VCaP (cell line): Measurements from ENCODE around the gene PREX1.

Experiments
- H3K27ac ChIP-seq: fragments of 450-650 bp; 2 replicates; pipeline ENCODE4 v1.5.1; 2017
- CTCF ChIP-seq: fragments of 450-650 bp; conservative IDR thresholded peaks from 2 replicates; pipeline ENCODE4 v1.5.1; 2017; ENCODE audit warnings: mild to moderate bottlenecking, moderate library complexity

Gene PREX1

GRCh38 chr20:48644286-48644828 lies 183.4 kb downstream of the PREX1 start:
- H3K27ac ChIP-seq, result no peak overlapping the region
- no peak for TF ChIP-seq CTCF

DNA sequence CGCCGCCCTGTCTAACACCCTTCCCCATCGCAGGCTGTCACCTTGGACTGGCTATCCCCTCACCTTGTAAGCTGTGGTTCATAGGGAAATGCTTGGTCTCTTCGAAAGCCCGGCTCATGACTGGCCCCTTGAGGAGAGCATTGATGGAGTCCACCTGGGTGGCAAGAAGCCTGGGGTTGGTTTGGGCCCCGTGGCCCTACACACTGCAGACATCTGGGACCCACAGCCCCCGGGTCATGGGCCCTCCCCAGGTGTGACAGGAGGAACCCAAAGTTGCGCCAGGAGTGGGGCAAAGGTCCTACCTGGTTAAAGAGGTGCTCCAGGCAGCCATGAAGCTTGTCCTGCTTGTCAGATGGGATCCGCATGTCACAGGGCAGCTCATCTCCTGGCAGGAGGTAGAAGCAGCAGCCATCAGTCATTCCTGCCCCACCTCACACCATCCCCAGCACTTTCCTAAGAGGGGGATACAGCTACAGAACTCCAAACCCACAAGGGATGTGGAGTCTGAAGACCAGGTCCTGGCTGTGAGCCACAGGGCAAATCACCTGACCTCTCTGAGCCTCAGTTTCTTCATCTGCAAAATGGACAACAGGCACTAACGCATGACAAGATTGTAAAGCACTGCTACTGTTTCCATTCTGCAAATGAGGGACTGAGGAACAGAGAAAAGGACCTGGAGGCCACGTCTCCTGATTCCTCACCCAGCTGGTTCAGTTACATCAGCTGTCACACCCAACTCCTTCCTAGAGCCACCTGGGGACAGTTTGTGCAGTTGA lies 185.5 kb downstream of the PREX1 start:
- H3K27ac ChIP-seq, result no peak overlapping the region

DNA sequence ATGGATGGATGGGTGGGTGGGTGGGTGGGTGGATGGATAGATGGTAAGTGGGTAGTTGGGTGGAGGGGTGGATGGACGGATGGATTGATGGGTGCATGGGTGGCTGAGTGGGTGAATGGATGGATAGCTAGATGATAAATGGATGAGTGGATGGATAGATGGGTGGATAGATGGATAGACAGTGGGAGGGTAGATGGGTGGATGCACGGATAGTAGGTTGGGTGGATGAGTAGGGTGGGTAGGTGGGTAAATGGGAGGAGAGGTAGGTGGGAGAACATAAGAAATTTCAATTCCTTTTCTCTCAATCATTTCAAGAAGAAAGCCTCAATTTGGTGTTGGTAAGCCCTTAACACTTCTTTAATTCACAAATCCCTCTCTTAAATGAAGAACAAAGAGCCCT lies 186.9 kb downstream of the PREX1 start:
- H3K27ac ChIP-seq, result no peak overlapping the region
- TF ChIP-seq CTCF, result no peak

More for the DNA sequence above, 185.5 kb downstream of the PREX1 start:
- TF ChIP-seq CTCF, result no peak

DNA sequence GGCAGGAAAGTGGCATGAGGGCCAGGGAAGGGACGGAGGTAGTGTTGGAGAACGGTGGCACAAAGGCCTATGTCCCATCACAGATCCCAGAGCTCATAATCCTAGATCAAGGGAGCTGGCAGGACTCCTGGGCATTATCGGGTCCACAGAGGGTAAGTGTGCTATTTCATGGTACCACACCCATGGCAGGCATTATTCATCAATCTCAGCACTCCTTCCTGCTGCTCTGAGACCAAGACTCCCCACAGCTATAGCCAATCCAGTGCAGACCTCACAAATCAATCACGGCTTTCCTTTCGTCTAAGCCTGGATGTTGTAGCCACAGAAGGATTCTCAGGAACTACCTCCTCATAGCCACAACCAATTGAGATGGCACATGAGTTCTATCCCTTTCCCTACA lies 187.9 kb downstream of the PREX1 start:
- no peak for TF ChIP-seq CTCF
- H3K27ac ChIP-seq, result no peak overlapping the region

DNA sequence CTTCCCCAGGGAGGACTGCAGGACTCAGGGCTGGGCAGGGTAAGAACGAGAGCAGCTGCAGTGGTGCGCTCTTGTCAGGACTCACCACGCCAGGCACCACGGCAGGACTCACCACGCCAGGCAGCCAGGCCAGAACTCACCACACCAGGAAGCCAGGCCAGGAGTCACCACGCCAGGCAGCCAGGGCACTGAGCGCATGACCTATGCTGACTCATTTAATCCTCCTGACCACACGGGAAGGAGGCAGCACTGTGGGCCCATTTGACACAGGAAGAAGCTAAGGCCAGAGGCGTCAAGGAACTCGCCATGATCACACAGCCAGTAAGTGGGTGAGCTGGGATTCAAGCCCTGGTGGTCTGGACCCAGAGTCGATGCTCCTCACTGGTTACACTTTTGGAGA lies 189.3 kb downstream of the PREX1 start:
- TF ChIP-seq CTCF, result no peak

DNA sequence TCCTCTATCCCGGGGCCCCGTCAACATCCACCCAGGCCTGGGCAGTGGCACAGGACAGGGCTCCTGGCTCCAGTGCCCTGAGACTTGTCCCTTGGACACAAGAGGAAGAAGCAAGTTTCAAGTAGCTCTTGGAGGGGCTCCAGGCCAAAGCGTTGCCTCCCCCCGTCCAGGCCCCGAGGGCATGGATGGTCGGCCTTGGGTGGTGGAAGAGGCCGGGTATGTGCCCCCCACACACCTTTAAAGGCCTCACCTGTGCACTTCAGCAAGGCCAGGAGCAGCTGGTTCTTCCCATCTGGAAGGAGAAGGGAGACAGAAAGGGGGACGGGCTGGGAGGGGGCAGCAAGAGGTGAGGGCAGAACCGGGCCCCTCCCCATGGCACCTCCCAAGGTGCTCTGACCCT lies 190.3 kb downstream of the PREX1 start:
- H3K27ac ChIP-seq, result no peak overlapping the region
- no peak for TF ChIP-seq CTCF

More for the DNA sequence above, 189.3 kb downstream of the PREX1 start:
- no peak overlapping the region for H3K27ac ChIP-seq

DNA sequence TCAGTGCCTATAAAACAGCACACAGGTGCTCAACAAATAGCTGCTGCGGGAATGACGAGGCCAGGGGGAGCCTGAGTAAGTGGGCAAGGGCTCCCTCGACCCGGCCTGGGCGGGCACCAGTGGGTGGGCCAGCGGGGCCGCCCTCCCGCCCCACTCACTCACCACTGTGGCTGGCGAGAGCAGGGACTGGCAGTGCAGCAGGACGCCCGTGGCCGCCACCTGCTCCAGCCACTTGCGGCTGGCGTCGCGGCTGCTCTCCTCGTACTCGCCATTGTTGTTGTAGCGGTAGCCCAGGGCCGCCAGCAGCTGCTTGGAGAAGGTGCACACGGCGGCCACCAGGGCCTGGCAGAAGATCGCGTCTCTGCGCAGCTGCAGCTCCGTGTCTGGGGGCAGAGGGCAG lies 191.5 kb downstream of the PREX1 start:
- no peak overlapping the region for H3K27ac ChIP-seq

More for the DNA sequence above, 191.5 kb downstream of the PREX1 start:
- no peak for TF ChIP-seq CTCF
